Loucy (cell line): ENCODE data around the gene NID1.

ENCODE experiments used
- H2AFZ ChIP-seq: fragments of 200-600 bp; sonication (generic); 2 replicates; pipeline ENCODE4 v1.6.0; 2016; ENCODE audit warnings: antibody characterized with exemption, mild to moderate bottlenecking, low read length, moderate library complexity
- H3F3A ChIP-seq: fragments of 200-600 bp; 2 replicates; pipeline ENCODE4 v1.6.0; 2016; ENCODE audit warnings: antibody characterized with exemption, low read depth, mild to moderate bottlenecking
- H3K27me3 ChIP-seq: fragments of 200-600 bp; sonication (generic); 2 replicates; pipeline ENCODE4 v1.6.1; 2014; ENCODE audit warnings: low read length, mild to moderate bottlenecking; ENCODE audit not compliant: insufficient read depth, poor library complexity, severe bottlenecking
- H3K36me3 ChIP-seq: fragments of 200-600 bp; sonication (generic); 2 replicates; pipeline ENCODE4 v1.6.1; 2016; ENCODE audit warnings: low read length; ENCODE audit not compliant: insufficient read depth
- H3K4me1 ChIP-seq: fragments of 200-600 bp; sonication (generic); 2 replicates; pipeline ENCODE4 v1.5.1; 2014; ENCODE audit warnings: low read length, mild to moderate bottlenecking; ENCODE audit not compliant: insufficient read depth, poor library complexity, severe bottlenecking
- H3K4me2 ChIP-seq: fragments of 200-600 bp; sonication (generic); 2 replicates; pipeline ENCODE4 v1.6.0; 2014; ENCODE audit warnings: antibody characterized with exemption, low read length, low read depth, mild to moderate bottlenecking; ENCODE audit not compliant: poor library complexity, severe bottlenecking
- H3K4me3 ChIP-seq: fragments of 200-600 bp; sonication (generic); 2 replicates; pipeline ENCODE4 v1.5.1; 2014; ENCODE audit warnings: low read length, mild to moderate bottlenecking, mixed read lengths; ENCODE audit not compliant: poor library complexity, severe bottlenecking
- H3K79me2 ChIP-seq: fragments of 200-600 bp; sonication (generic); 2 replicates; pipeline ENCODE4 v1.6.1; 2014; ENCODE audit warnings: low read length; ENCODE audit not compliant: insufficient read depth
- H3K9ac ChIP-seq: fragments of 200-600 bp; sonication (generic); 2 replicates; pipeline ENCODE4 v1.6.0; 2014; ENCODE audit warnings: mild to moderate bottlenecking, low read depth, low read length, moderate library complexity; ENCODE audit not compliant: poor library complexity, severe bottlenecking
- H3K9me2 ChIP-seq: fragments of 200-600 bp; sonication (generic); replicated peaks from 2 replicates; pipeline ENCODE4 v1.6.1; 2016; ENCODE audit warnings: low read depth, low read length, mixed read lengths
- H3K9me3 ChIP-seq: fragments of 200-600 bp; sonication (generic); 2 replicates; pipeline ENCODE4 v1.6.1; 2014; ENCODE audit warnings: mild to moderate bottlenecking, antibody characterized with exemption, low read length, low read depth; ENCODE audit not compliant: insufficient read depth
- H4K20me1 ChIP-seq: fragments of 200-600 bp; sonication (generic); 2 replicates; pipeline ENCODE4 v1.6.0; 2014; ENCODE audit warnings: antibody characterized with exemption, low read length, mild to moderate bottlenecking; ENCODE audit not compliant: insufficient read depth, poor library complexity, severe bottlenecking
- CTCF ChIP-seq: fragments of 200-600 bp; sonication (generic); conservative IDR thresholded peaks from 2 replicates; pipeline ENCODE4 v1.5.1; 2014; ENCODE audit warnings: mild to moderate bottlenecking, antibody characterized with exemption, low read length
- EZH2phosphoT487 ChIP-seq: fragments of 200-600 bp; IDR thresholded peaks from 2 replicates; pipeline ENCODE4 v1.6.1; 2018; ENCODE audit warnings: antibody characterized with exemption, mild to moderate bottlenecking, moderate library complexity, borderline replicate concordance

NID1 gene

GRCh38 chr1:236013330-236013729 lies 51.6 kb downstream of the NID1 start:
- H2AFZ ChIP-seq, result no peak overlapping the region
- no peaks in the 10 kb centered on the region for H3K79me2 ChIP-seq
- H3K9me2 ChIP-seq, result no peaks in the 10 kb centered on the region
- no peak overlapping the region for H3K4me2 ChIP-seq
- TF ChIP-seq CTCF (no peak), EZH2phosphoT487 (no peak)
- no peaks in the 10 kb centered on the region for H3K4me1 ChIP-seq
- H3K36me3 ChIP-seq, result no peaks in the 10 kb centered on the region
- H3K9ac ChIP-seq, result no peak overlapping the region
- H3K9me3 ChIP-seq, result no peaks in the 10 kb centered on the region
- no peaks in the 10 kb centered on the region for H4K20me1 ChIP-seq
- H3K27me3 ChIP-seq, result no peaks in the 10 kb centered on the region
- H3K4me3 ChIP-seq, result no peak overlapping the region
- no peaks in the 10 kb centered on the region for H3F3A ChIP-seq

- no peaks in the 10 kb centered on the region for H3K79me2 ChIP-seq
- no peak overlapping the region for H2AFZ ChIP-seq
- no peaks in the 10 kb centered on the region for H3K36me3 ChIP-seq
- no peaks in the 10 kb centered on the region for H3K9me3 ChIP-seq
- H3K9ac ChIP-seq, result no peak overlapping the region
- H3F3A ChIP-seq, result no peaks in the 10 kb centered on the region
- H3K4me3 ChIP-seq, result no peak overlapping the region
- no peaks in the 10 kb centered on the region for H3K27me3 ChIP-seq
- H3K4me2 ChIP-seq, result no peak overlapping the region
- no peaks in the 10 kb centered on the region for H4K20me1 ChIP-seq
- H3K4me1 ChIP-seq, result no peaks in the 10 kb centered on the region
- TF ChIP-seq EZH2phosphoT487, result no peak
- no peak for TF ChIP-seq CTCF
- no peaks in the 10 kb centered on the region for H3K9me2 ChIP-seq
These were observed 53.2 kb downstream of the NID1 start for GRCh38 chr1:236011641-236012040.

GRCh38 chr1:236010443-236010842 lies 54.4 kb downstream of the NID1 start:
- no peaks in the 10 kb centered on the region for H3K27me3 ChIP-seq
- no peaks in the 10 kb centered on the region for H4K20me1 ChIP-seq
- no peak overlapping the region for H2AFZ ChIP-seq
- H3K4me1 ChIP-seq, result no peaks in the 10 kb centered on the region
- H3K79me2 ChIP-seq, result no peaks in the 10 kb centered on the region
- no peaks in the 10 kb centered on the region for H3K9me3 ChIP-seq
- H3K4me3 ChIP-seq, result no peak overlapping the region
- no peak overlapping the region for H3K4me2 ChIP-seq
- H3K36me3 ChIP-seq, result no peaks in the 10 kb centered on the region
- H3K9ac ChIP-seq, result no peak overlapping the region
- TF ChIP-seq EZH2phosphoT487, result no peak
- no peak for TF ChIP-seq CTCF
- H3K9me2 ChIP-seq, result no peaks in the 10 kb centered on the region
- no peaks in the 10 kb centered on the region for H3F3A ChIP-seq
